Muscle layer of colon (tissue), 2 donors: ENCODE data around the gene YIPF2.
A peak's percentile ranks its signal among the peaks of the same experiment; 100 is the strongest.
"Not testable (repeated sequence)": the region's sequence is repeated elsewhere in the genome, so short reads cannot be mapped to it uniquely, and the experiment has no call there.

Source experiments
- H3K27ac ChIP-seq: one replicate; pipeline ENCODE4 v1.7.0; 2013; ENCODE audit warnings: low read depth, mild to moderate bottlenecking, low read length, moderate library complexity
- H3K27me3 ChIP-seq, 2 donors: one replicate each; pipeline ENCODE4 v1.7.0; 2013; ENCODE audit warnings: low read length in 2 of 2, mild to moderate bottlenecking in 2 of 2; ENCODE audit not compliant: insufficient read depth in 2 of 2, control insufficient read depth in 1 of 2
- H3K36me3 ChIP-seq: one replicate; pipeline ENCODE4 v1.7.0; 2013; ENCODE audit warnings: mild to moderate bottlenecking, low read length; ENCODE audit not compliant: insufficient read depth
- H3K4me1 ChIP-seq: one replicate; pipeline ENCODE4 v1.7.0; 2013; ENCODE audit warnings: mild to moderate bottlenecking, low read length; ENCODE audit not compliant: insufficient read depth
- H3K4me3 ChIP-seq, 2 donors: one replicate each; pipeline ENCODE4 v1.7.0; 2013; ENCODE audit warnings: low read length in 2 of 2, low read depth in 1 of 2, mild to moderate bottlenecking in 1 of 2, moderate library complexity in 1 of 2
- H3K9ac ChIP-seq: one replicate; pipeline ENCODE4 v1.7.0; 2013; ENCODE audit warnings: low read length
- H3K9me3 ChIP-seq: one replicate; pipeline ENCODE4 v1.7.0; 2013; ENCODE audit warnings: mild to moderate bottlenecking, low read length
- donor health status: abdominal sarcoma.
- donor health status: Adenocarcinoma of cecum.

The YIPF2 gene

GRCh38 chr19:10884274-10884673, 44.2 kb downstream of the YIPF2 start:
- H3K27ac ChIP-seq = no peak overlapping the region
- peaks cover 48% of the 10 kb centered on the region for H3K4me1 ChIP-seq

GRCh38 chr19:10882108-10882457, 46.4 kb downstream of the YIPF2 start:
- Histone ChIP-seq H3K9ac (no peak overlapping the region), H3K4me3 (no peak overlapping the region), H3K36me3 (no peaks in the 10 kb centered on the region), H3K9me3 (no peaks in the 10 kb centered on the region), H3K27me3 (no peaks in the 10 kb centered on the region), H3K4me1 (peaks cover 38% of the 10 kb centered on the region), H3K27ac (no peak overlapping the region)

More at GRCh38 chr19:10884274-10884673, 44.2 kb downstream of the YIPF2 start:
- no peak overlapping the region for H3K4me3 ChIP-seq
- H3K27me3 ChIP-seq = no peaks in the 10 kb centered on the region
- no peak overlapping the region for H3K9ac ChIP-seq
- no peaks in the 10 kb centered on the region for H3K36me3 ChIP-seq
- H3K9me3 ChIP-seq = no peaks in the 10 kb centered on the region

GRCh38 chr19:10881403-10882107, 46.9 kb downstream of the YIPF2 start:
- Histone ChIP-seq H3K9ac (no peak overlapping the region), H3K27me3 (no peaks in the 10 kb centered on the region), H3K9me3 (no peaks in the 10 kb centered on the region), H3K4me1 (peaks cover 44% of the 10 kb centered on the region), H3K36me3 (no peaks in the 10 kb centered on the region), H3K27ac (no peak overlapping the region), H3K4me3 (no peak overlapping the region)

GRCh38 chr19:10878253-10878652, 50.2 kb downstream of the YIPF2 start:
- Histone ChIP-seq H3K4me3 (no peak overlapping the region), H3K4me1 (peaks cover 33% of the 10 kb centered on the region), H3K36me3 (no peaks in the 10 kb centered on the region), H3K9me3 (no peaks in the 10 kb centered on the region), H3K9ac (no peak overlapping the region), H3K27me3 (no peaks in the 10 kb centered on the region), H3K27ac (no peak overlapping the region)

- not testable (repeated sequence) for H3K9me3 ChIP-seq, H3K4me3 ChIP-seq, H3K27ac ChIP-seq, H3K9ac ChIP-seq, H3K36me3 ChIP-seq, H3K27me3 ChIP-seq
- peaks cover 40% of the 10 kb centered on the region for H3K4me1 ChIP-seq
Measured at GRCh38 chr19:10877608-10878007, 50.8 kb downstream of the YIPF2 start.

GRCh38 chr19:10876459-10877240, 51.8 kb downstream of the YIPF2 start:
- no peak overlapping the region for H3K4me3 ChIP-seq
- H3K27ac ChIP-seq = peak overlapping the region; percentile 32
- peaks cover 35% of the 10 kb centered on the region for H3K4me1 ChIP-seq
- no peak overlapping the region for H3K9ac ChIP-seq
- H3K27me3 ChIP-seq = no peaks in the 10 kb centered on the region
- H3K9me3 ChIP-seq = no peaks in the 10 kb centered on the region
- no peaks in the 10 kb centered on the region for H3K36me3 ChIP-seq

- no peaks in the 10 kb centered on the region for H3K27me3 ChIP-seq
- no peaks in the 10 kb centered on the region for H3K36me3 ChIP-seq
- no peak overlapping the region for H3K9ac ChIP-seq
- H3K4me1 ChIP-seq = peaks cover 30% of the 10 kb centered on the region
- no peak overlapping the region for H3K27ac ChIP-seq
- no peaks in the 10 kb centered on the region for H3K9me3 ChIP-seq
- no peak overlapping the region for H3K4me3 ChIP-seq
Measured at GRCh38 chr19:10874024-10874423, 54.4 kb downstream of the YIPF2 start.

DNA sequence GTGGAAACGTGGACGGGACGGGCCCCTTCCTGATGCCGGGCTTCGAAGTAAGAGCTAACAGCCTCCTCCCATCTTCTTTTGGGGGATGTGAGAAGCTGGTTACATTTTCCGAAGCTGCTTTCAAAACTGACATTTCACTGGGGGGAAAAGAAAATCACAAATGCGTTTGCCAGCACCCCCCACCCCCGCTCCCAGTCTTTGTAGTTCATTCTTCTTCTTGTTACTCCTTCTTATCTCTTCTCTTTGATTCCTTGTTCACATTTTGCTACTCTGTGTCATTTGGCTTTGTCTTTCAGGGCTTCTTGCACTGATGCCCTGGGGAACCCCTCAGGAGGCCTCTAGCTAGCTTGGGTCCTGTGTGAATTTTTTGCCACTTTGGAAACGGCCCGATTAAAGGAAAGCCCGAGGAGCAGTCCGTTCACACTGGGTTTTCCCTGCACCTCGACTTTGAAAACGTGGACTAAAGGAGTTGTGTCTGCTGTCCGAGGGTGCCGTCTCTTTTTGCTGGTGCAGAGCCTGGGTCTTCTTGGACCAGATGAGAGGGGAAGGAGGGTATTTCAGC, 55.8 kb downstream of the YIPF2 start:
- H3K9ac ChIP-seq = peak overlapping the region; percentile 71
- no peaks in the 10 kb centered on the region for H3K9me3 ChIP-seq
- peaks cover 23% of the 10 kb centered on the region for H3K4me1 ChIP-seq
- H3K36me3 ChIP-seq = no peaks in the 10 kb centered on the region
- H3K4me3 ChIP-seq = peak overlapping the region; percentile 66 to 84
- H3K27me3 ChIP-seq = no peaks in the 10 kb centered on the region
- peak overlapping the region; percentile 78 for H3K27ac ChIP-seq
